GM10847 (cell line): ENCODE measurements around the gene TFCP2L1.

Experiments
- POLR2A ChIP-seq: IDR thresholded peaks from 2 replicates; pipeline ENCODE4 v1.6.1; 2011; ENCODE audit not compliant: insufficient read length; ENCODE audit errors: extremely low read depth

The TFCP2L1 gene

DNA sequence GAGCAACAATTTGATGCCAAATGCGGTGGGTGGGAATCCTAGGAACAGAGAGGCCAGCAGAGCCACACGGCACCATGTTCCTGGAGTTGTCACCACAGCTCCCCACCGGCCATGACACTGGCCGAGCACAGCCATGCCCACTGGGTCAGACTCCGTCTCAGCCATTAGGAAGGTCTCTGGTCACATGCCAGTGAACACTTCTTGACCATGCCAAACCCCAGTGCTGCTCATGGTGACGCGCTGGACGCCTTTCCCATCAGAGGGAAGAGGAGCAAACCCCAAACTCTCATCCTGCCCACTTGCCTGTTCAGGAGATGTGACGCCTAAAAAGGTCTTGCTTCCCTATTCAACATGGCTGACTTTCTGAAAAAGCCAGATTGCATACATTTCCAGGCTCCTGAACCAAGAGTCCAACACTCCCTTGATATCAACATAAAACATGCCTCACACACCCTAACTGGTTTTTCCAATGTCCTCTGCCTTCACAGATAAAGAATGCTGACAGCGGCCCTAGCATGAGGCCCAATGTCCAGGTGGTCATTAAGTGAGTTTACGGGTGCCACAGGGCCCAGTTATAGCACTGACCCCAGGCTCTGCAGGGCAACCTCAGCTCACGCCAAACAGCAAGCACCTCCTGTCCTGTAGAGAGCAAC, 31.9 kb downstream of the TFCP2L1 start:
- TF ChIP-seq POLR2A = no peak

DNA sequence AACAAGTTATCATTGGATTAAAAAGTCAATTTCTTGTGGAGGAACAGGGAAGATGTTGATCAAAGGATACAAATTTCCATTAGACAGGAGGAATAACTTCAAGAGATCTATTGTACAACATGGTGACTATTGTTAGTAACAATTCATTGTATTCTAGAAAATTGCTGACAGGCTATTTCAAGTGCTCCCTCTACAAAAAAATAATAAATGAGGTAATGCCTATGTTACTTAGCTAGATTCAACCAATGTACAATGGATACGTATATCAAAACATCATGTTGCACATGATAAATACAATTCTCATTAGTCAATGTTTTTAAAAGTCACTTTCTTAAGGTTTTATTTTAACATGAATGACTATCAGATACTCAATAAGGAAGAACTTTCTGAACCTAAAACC, 33.5 kb downstream of the TFCP2L1 start:
- TF ChIP-seq POLR2A = no peak

DNA sequence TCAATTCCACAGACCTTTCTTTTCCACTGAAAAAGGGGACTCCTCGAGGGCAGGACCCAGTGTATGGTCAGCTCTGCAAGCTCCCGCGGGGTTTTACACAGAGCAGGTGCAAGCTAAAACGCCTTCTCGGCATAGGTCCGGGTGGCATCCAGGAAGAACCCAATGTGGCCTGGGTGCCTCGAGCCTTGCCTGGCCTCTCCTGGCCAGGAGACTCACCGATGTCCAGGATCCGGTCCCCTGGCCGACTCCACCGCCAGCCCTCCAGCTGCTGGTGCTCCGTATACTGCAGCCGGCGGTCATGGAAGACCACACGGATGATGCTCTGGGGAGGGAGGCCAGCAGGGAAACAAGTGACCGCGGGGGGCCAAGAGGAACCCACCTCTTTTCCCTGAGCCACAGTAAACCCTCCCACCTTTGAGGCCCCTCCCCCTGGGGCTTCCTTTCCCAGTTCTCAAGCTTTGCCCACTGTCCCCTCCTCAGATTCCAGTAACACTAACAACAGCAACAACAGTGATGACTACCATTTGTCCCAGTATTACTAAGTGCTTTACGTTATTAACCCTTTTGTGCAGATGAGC, 36.1 kb downstream of the TFCP2L1 start:
- no peak for TF ChIP-seq POLR2A

DNA sequence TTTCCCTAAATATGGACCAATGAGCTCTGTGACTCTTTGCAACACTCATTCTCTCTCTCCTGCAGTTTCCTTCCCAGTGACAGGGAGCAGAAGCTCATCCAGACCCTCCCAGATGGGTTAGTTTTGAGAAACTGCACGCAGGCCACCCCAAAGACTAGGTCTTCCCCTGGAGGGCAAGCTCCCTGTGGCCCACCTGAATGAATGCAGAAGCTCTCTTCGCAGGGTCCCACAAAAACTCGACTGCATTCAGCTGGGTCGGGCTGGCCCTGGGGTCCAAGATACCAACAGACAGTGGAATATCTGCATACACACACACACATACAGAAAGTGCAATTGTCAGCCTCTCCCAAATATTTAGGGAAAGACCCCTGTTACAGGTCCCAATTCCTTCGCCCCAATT, 37.0 kb downstream of the TFCP2L1 start:
- no peak for TF ChIP-seq POLR2A

DNA sequence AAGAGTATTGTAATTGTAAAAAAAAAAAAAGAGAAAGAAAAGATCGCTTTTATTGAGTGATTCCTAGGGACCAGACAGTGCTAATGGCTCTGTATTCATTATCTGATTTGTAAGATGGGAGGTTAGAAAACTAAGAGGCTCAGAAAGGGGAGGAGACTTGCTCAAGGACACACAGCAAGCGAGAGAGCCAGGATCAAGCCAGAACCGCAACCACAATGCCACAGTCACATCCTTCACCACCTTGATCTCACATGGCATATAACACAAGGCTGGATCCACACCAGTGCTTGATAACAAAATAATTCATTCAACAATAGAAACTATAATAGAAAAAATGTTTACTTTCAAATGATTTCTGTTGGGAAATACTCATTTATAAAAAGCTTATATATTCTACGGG, 37.5 kb downstream of the TFCP2L1 start:
- TF ChIP-seq POLR2A = no peak

DNA sequence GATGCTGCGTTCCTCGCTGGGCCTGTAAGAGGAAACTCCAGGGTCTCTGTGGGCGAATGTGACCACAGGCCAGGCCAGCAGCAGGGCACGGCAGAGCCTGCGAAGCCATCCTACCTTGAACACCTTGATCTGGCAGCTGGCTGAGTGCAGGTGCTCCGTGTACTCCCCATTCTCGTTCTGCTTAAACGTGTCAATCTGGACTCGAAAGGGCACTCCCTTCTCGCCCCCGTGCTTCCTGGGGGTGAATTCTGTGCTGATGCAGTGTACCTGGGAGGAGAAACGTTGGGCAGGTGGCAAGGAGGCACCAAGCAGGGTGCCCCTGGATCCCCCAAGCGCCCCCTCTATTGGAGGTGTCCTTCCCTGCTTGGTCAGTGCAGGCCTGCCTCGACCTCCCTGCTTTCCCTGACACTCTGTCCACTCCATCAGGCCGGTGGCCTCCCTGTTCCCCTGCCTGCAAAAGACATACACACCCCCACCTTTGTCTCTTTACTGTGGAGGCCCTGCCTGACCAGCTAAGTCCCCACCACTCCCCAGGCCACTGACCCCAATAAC, 38.2 kb downstream of the TFCP2L1 start:
- no peak for TF ChIP-seq POLR2A

DNA sequence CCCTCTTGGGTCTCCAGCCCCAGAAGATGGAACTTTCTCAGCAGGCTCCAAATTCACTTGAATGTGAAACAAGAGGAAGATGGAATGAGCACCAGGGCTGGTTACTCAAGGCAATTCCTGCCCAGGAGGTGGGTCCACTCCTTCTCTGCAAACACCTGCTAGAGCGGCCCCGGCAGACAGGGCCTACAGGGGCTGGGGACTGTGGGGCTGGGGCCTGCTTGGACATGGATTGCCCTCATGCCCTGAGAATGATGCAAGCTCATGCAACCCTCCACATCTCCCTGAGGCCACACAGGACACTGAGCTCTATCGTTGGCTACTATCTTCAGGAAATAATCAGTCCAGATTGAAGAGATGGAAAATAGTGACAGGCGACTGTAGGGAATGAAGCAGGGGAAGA, 39.1 kb downstream of the TFCP2L1 start:
- no peak for TF ChIP-seq POLR2A

DNA sequence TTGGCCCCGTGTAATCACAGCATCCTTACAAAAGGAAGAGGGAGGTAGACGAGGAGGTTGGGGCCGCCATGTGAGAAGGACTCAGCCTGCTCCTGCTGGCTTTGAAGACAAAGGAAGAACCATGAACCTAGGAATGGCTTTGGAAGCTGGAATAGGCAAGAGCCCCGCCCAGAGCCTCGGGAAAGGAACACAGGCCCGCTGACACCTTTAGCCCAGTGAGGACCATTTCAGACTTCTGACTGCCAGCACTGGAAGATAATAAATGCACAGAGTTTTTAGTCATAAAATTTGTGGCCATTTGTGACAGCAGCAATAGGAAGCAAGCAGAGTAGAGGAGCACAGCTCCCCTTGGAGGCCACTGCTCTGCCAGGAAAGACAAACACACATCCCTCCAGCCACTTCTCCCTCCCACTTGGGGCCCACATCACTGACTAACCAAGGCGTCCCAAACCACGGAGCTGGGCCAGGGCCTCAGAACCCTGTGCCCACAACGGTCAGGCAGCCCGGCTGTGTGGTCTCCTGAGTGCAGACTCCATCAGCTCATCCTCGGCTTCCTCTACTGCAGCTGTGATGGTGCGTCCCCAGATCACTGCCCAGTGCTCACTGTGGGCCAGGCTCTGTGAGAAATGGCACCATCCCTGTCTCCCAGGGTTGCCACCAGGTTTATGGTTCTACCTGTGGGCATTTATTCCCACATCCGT, 39.7 kb downstream of the TFCP2L1 start:
- TF ChIP-seq POLR2A = no peak

DNA sequence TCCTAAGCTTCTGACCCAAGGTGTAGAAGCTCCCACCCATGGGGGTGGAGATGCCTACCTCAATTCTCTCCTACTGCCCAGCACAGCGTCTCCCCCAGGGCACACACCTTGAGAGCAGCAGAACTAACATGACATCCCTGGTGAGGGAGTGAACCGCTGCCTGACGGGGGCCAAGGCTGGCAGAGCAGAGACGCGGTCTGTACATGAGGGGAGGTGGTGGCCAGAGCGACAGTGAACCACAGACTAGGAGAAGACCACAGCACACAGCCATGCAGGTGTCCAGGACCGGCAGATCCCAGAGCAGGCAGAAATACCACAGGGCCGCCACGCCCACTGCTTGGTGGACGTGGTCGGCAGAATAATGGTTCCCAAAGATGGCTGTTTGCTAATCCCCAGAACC, 40.4 kb downstream of the TFCP2L1 start:
- TF ChIP-seq POLR2A = no peak

DNA sequence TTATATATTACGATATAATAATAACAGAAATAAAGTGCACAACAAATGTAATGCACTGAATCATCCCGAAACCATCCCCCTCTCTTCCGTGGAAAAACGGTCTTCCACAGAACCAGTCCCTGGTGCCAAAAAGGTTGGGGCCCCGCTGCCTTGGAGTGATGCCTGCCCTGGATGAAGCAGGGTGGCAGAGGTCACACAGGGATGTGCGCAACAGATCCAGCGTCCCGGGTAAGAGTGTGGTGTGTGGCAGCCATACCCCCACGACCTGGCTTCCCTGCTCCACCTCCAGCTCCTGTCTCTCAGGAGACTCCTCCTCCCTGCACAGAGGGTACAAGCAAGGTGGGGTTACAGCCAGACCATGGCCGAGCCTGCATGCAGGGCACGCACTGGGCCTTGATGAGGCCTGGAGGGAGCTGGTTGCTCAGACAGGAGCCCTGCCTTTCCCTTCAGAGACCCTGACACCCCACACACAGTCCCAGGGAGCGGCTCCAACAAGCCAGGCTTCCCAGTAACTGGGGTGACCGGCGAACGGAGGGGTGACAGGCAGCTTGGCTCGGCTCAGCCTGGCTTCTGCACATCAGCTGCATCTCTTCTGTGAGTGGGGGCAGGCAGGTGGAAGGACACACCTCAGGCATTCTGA, 41.1 kb downstream of the TFCP2L1 start:
- no peak for TF ChIP-seq POLR2A

DNA sequence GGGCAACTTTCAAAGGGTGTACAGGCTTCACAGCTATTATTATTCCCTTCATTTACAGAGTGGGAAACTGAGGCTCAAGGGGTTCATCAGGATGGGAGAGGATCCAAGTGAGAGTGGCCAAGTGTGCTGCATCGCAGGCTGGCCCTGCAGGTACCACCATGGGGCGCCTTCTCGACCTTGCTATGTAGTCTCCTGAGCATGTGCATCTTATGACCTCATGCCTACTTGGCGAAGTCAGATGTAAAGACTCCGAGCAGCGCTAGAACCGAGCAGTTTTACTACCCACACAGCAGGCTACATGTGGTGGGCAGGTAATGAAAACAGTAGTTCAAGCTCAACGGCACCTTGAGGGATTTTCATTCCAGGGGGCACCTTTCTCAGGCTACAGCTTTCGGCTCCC, 42.0 kb downstream of the TFCP2L1 start:
- no peak for TF ChIP-seq POLR2A

DNA sequence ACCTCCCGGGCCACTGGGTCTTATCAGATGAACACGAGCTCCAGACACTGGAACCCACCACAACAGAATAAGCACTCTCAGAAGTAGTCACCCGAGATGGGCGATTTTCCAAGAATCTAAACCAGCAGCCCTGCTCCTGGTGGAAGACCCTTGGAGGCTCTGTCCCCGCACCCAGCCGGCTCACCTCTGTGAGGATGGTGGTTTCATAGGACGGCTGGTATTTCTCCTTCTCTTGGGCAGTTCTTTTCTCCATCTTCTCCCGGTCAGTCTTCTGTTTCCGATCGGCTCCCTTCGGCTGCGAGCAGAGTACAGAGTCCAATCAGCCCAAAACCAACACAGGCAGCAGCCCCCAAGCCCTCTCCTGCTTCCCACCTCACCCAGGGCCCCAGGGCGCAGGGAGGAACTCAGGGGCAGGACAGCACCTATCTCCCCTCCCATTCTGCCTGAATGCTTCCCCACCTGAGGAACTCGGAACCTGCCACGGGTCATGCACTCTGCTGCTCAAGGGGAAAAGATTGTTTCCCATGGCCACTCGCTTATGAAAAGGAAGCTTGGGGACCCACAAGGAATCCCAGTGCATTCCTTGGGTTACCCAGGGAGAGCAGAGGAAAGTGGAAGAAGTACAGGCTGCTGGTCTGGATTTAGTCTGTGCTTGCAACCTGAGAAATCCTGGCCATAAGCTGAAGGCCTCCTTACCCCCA, 42.7 kb downstream of the TFCP2L1 start:
- TF ChIP-seq POLR2A = no peak

DNA sequence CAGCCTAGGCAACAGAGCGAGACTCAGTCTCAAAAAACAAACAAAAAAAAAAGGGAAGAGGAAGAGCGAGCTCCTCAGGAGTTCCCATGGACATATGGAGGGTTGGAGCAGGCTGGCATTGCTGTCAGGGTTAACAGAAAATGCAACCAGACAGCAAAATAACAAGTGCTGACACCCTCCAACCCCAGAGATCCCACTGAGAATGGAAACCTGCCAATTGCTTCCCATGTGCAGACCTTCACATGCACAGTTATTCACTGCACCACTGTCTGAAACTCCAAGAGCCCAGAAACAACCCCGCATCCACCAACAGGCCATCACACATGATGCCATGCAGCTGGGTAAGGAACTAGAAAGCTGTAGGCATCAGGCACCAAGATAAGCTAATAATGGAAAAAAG, 43.5 kb downstream of the TFCP2L1 start:
- no peak for TF ChIP-seq POLR2A

DNA sequence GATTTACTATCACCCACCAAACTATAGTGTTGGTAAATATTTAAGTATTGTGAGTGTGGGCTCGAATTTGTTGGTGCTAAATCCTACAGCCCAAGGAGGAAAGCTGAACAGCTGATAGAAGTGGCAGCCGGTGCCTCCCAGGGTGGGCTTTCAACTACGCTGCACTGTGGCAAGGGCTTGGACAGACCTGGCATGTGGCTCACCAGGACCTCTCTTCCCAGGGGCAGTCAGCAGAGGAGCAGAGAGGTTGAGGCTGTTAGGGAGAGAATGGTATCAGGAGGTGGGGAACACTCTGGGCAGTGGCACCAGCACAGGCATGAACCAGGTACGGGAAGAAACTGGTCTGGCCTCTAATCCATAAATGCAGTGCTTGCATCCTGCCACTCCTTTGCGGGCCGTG, 44.6 kb downstream of the TFCP2L1 start:
- no peak for TF ChIP-seq POLR2A

DNA sequence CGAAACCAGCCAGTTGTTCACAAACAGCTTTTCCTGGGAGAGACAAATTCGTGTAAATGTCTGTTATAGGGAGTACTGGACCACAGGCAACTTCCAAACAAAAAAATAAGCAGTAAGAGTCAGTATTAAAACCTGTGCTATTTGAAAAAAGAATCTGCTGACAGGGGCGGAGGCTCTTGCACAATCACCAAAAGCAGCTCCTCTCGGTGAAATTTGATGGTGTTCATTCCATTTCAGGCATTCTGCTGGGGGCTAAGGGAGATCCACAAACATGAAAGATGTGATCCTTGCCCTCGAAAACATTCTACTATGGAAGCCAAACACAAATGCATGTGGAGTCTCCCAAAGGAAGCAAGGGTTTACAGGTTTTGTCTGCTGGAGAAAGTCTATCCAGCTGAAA, 45.0 kb downstream of the TFCP2L1 start:
- TF ChIP-seq POLR2A = no peak
